ENCODE data around the gene PNMA6E.

The PNMA6E gene

GRCh38 chrX:153433781-153434285 is 32.7 kb upstream of the PNMA6E start:
- TF ChIP-seq CTCF (IDR thresholded peaks at IDR 0.05): no peak

GRCh38 chrX:153433161-153433680 is 32.1 kb upstream of the PNMA6E start:
- no peak for TF ChIP-seq CTCF (IDR thresholded peaks at IDR 0.05)

GRCh38 chrX:153430796-153431195 is 29.6 kb upstream of the PNMA6E start:
- TF ChIP-seq CTCF (IDR thresholded peaks at IDR 0.05): no peak

- TF ChIP-seq CTCF (IDR thresholded peaks at IDR 0.05): no peak
These were observed 25.1 kb upstream of the PNMA6E start for GRCh38 chrX:153426204-153426603.

GRCh38 chrX:153423652-153424051 is 22.5 kb upstream of the PNMA6E start:
- no peak for TF ChIP-seq CTCF (IDR thresholded peaks at IDR 0.05)

- TF ChIP-seq CTCF (IDR thresholded peaks at IDR 0.05): no peak
These were observed 20.7 kb upstream of the PNMA6E start for GRCh38 chrX:153421856-153422255.

- no peak for TF ChIP-seq CTCF (IDR thresholded peaks at IDR 0.05)
These were observed 19.9 kb upstream of the PNMA6E start for GRCh38 chrX:153420851-153421599.

Data from LNCAP (cell line).